ENCODE data around the gene SKIL. TPM values are rescaled to one million over a fixed set of nuclear protein-coding genes. Genes with fewer than 3 reads are reported as not detected.

Gene SKIL
- 15.8 to 34.2 TPM (median 29.9 TPM) in 5 replicates for total RNA-seq (2022; extraction: Qiagen RNA extraction; ENCODE audit: low read depth)

DNA sequence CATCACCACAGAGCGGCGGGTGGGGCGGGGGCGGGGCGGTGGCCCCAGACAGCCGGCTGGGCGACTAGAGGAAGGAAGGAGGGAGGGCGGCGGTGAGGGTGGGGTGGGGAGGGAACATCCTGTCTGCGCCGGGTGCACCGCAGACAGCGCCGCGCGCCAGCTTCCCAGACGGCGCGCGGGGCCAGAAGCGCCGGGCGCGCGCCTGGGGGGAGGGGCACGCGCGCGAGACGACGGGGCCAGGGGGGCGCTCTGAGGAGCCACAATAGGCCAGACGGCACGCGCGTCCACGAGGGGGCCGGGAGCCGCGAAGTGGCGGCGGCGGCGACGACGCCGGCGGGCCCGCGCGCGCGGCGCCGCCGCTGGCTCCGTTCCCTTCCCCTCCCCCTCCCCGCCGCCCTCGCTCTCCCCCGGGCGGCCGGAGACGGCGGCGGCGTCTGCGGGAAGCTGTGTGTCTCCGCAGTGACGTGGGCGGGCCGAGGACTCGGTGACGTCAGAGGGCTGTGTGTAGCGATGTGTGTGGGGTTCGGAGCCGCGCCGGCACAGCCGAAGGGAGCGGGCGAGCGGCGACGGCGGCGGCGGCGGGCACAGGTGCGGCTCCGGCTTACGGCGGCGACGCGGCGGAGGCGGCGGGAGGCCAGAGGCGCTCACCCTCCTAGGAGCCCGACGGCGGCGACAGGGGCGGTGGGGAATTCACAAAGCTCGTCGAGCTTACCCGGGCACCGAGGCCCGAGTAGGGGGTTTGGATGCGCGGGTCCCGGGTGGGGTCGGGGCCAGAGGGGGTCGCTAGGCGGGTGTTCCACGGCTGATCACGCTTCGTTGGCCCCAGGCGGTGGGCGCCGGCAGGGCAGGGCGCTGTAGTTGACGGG lies at the start of gene SKIL:
Gene SKIL (plus strand): TSS at position 540 of the 866 bp plus-strand sequence. CDS start 2,617 bp downstream, outside the sequence.

GRCh38 chr3:170418422-170419398 lies 61.2 kb downstream of the SKIL start, which contains the start of gene CLDN11:
Gene CLDN11, plus strand, starts transcription at chr3:170418868. Its CDS starts 199 bp downstream, at chr3:170419067.

Other genes with a start within 250 kb of the SKIL start
- gene PHC3, start 176.0 kb upstream of the SKIL start, total RNA-seq (2022; extraction: Qiagen RNA extraction; ENCODE audit: low read depth) = 8.9 to 17.6 TPM (median 15.0 TPM) in 5 replicates
- 14.6 to 19.6 TPM (median 16.4 TPM) in 5 replicates for gene PRKCI, start 135.3 kb upstream of the SKIL start, total RNA-seq (2022; extraction: Qiagen RNA extraction; ENCODE audit: low read depth)
- gene CLDN11, start 61.2 kb downstream of the SKIL start, total RNA-seq (2022; extraction: Qiagen RNA extraction; ENCODE audit: low read depth) = 0.17 to 0.32 TPM (median 0.28 TPM) in 4 of 5 replicates, not detected in the other
- 0.01 TPM in 1 of 5 replicates, not detected in the others for gene SLC7A14, start 228.4 kb downstream of the SKIL start, total RNA-seq (2022; extraction: Qiagen RNA extraction; ENCODE audit: low read depth)